Hepatocyte (in vitro differentiated cells): Measurements from ENCODE around the gene GMDS. TPM values are rescaled to one million over a fixed set of nuclear protein-coding genes. Genes with fewer than 3 reads are reported as not detected.

ENCODE experiments used
- DNase-seq: peaks from one replicate; pipeline ENCODE4 v3.0.0-alpha.2; 2016; ENCODE audit warnings: low spot score
- H2AFZ ChIP-seq: fragments of 200-600 bp; sonication (generic); 2 replicates; pipeline ENCODE4 v1.6.0; 2016; ENCODE audit warnings: antibody characterized with exemption, mild to moderate bottlenecking
- H3K27ac ChIP-seq: fragments of 200-600 bp; sonication (generic); 2 replicates; pipeline ENCODE4 v1.5.1; 2016; ENCODE audit warnings: mild to moderate bottlenecking
- H3K27me3 ChIP-seq: fragments of 200-600 bp; sonication (generic); 2 replicates; pipeline ENCODE4 v1.6.1; 2016
- H3K36me3 ChIP-seq: fragments of 200-600 bp; sonication (generic); replicated peaks from 2 replicates; pipeline ENCODE4 v1.5.1; 2016; ENCODE audit warnings: low read depth; ENCODE audit not compliant: insufficient read depth
- H3K4me1 ChIP-seq: fragments of 200-600 bp; sonication (generic); 2 replicates; pipeline ENCODE4 v1.5.1; 2016; ENCODE audit warnings: mild to moderate bottlenecking, moderate library complexity; ENCODE audit not compliant: insufficient read depth
- H3K4me2 ChIP-seq: fragments of 200-600 bp; sonication (generic); 2 replicates; pipeline ENCODE4 v1.6.0; 2016
- H3K4me3 ChIP-seq: fragments of 200-600 bp; sonication (generic); 2 replicates; pipeline ENCODE4 v1.5.1; 2016; ENCODE audit warnings: mild to moderate bottlenecking
- H3K79me2 ChIP-seq: fragments of 200-600 bp; sonication (generic); 2 replicates; pipeline ENCODE4 v1.6.0; 2017; ENCODE audit warnings: mild to moderate bottlenecking
- H3K9me2 ChIP-seq: fragments of 200-600 bp; sonication (generic); replicated peaks from 2 replicates; pipeline ENCODE4 v1.6.0; 2017; ENCODE audit warnings: mild to moderate bottlenecking; ENCODE audit not compliant: insufficient read depth
- H3K9me3 ChIP-seq: fragments of 200-600 bp; sonication (generic); 2 replicates; pipeline ENCODE4 v1.5.1; 2016; ENCODE audit warnings: low read depth, mild to moderate bottlenecking
- H4K20me1 ChIP-seq: fragments of 200-600 bp; sonication (generic); 2 replicates; pipeline ENCODE4 v1.6.0; 2016; ENCODE audit warnings: mild to moderate bottlenecking; ENCODE audit not compliant: insufficient read depth, poor library complexity, severe bottlenecking
- CTCF ChIP-seq: fragments of 200-600 bp; sonication (generic); IDR thresholded peaks from 2 replicates; pipeline ENCODE4 v1.5.1; 2016; ENCODE audit warnings: antibody characterized with exemption, mild to moderate bottlenecking; ENCODE audit not compliant: poor library complexity
- EZH2 ChIP-seq: fragments of 200-600 bp; sonication (generic); IDR thresholded peaks from 2 replicates; pipeline ENCODE4 v1.6.1; 2016; ENCODE audit warnings: antibody characterized with exemption, mild to moderate bottlenecking, borderline replicate concordance
- EZH2phosphoT487 ChIP-seq: fragments of 200-600 bp; sonication (generic); IDR thresholded peaks from one replicate; pipeline ENCODE4 v1.6.1; 2018; ENCODE audit warnings: antibody characterized with exemption, mild to moderate bottlenecking, low read depth, moderate library complexity; ENCODE audit not compliant: unreplicated experiment, severe bottlenecking
- WGBS: methylation state at CpG from one replicate; pipeline ENCODE4 v1.1.6; 2016; ENCODE audit warnings: low lambda C conversion rate; ENCODE audit errors: missing lambda C conversion rate; 5-methylcytosine and 5-hydroxymethylcytosine counted together
- polyA plus RNA-seq: library from polyadenylated mRNA; unstranded; fragments of >200 nt; fragmentation: Nextera tagmentation; extraction: Ambion mirVana; gene quantifications from 2 replicates; pipeline ENCODE4 v1.2.1, GENCODE V29; 2016
- total RNA-seq: library from RNA; depleted of rRNA; stranded (reverse); fragments of >200 nt; gene quantifications from 2 replicates; pipeline ENCODE4 v1.2.3, GENCODE V29; 2014

The GMDS gene
- total and polyA plus RNA-seq, 2 experiments from 2014 or later: 20.7 to 32.6 TPM

- peaks cover 17% of the 10 kb centered on the region for H3K27me3 ChIP-seq
- no peak overlapping the region for H3K4me2 ChIP-seq
- DNase-seq: no peak
Observed at GRCh38 chr6:1594445-1595200, 650.8 kb downstream of the GMDS start.

DNA sequence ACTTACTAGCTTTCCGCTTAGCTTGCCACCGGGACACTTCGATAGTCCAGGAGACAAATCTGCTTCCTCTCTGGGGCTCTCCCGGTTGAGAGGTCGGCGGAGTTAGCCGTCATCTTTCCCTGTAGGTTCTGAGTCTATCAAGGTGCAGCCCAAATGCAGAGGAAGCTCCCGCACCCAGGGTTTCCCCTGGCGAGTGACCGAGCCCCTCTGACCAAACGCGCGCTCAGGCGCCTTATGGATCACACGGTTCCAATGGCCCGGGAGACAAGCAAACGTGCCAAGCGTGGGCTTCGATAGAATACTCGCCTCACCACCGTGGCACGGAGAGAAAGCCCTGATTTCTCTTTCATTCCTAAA lies 651.5 kb downstream of the GMDS start:
- Histone ChIP-seq H3K9me3 (no peaks in the 10 kb centered on the region), H3K27me3 (peaks cover 12% of the 10 kb centered on the region), H3K9me2 (no peaks in the 10 kb centered on the region), H3K27ac (no peak overlapping the region), H2AFZ (no peak overlapping the region), H4K20me1 (no peaks in the 10 kb centered on the region), H3K79me2 (no peaks in the 10 kb centered on the region), H3K4me3 (no peak overlapping the region), H3K36me3 (no peaks in the 10 kb centered on the region), H3K4me2 (no peak overlapping the region), H3K4me1 (no peaks in the 10 kb centered on the region)
- 90% methylated on average over 22 of the region's 22 CpGs for WGBS
- TF ChIP-seq CTCF: no peak
- no peak for TF ChIP-seq EZH2
- TF ChIP-seq EZH2phosphoT487: no peak
- no peak for DNase-seq

More at GRCh38 chr6:1594445-1595200, 650.8 kb downstream of the GMDS start:
- H3K4me3 ChIP-seq: no peak overlapping the region
- H3K27ac ChIP-seq: no peak overlapping the region
- no peaks in the 10 kb centered on the region for H3K9me3 ChIP-seq
- no peaks in the 10 kb centered on the region for H4K20me1 ChIP-seq
- no peak overlapping the region for H2AFZ ChIP-seq
- WGBS: 89% methylated on average over 32 of the region's 33 CpGs
- TF ChIP-seq EZH2phosphoT487 (no peak), EZH2 (no peak), CTCF (no peak)
- H3K36me3 ChIP-seq: no peaks in the 10 kb centered on the region
- no peaks in the 10 kb centered on the region for H3K4me1 ChIP-seq
- H3K9me2 ChIP-seq: no peaks in the 10 kb centered on the region
- no peaks in the 10 kb centered on the region for H3K79me2 ChIP-seq

- no peak for DNase-seq
Observed at GRCh38 chr6:1593286-1593957, 652.0 kb downstream of the GMDS start.

More at GRCh38 chr6:1593286-1593957, 652.0 kb downstream of the GMDS start:
- Histone ChIP-seq H3K4me2 (no peak overlapping the region), H3K36me3 (no peaks in the 10 kb centered on the region), H3K79me2 (no peaks in the 10 kb centered on the region), H2AFZ (no peak overlapping the region), H4K20me1 (no peaks in the 10 kb centered on the region), H3K27me3 (peaks cover 12% of the 10 kb centered on the region), H3K27ac (no peak overlapping the region), H3K9me2 (no peaks in the 10 kb centered on the region), H3K9me3 (no peaks in the 10 kb centered on the region), H3K4me3 (no peak overlapping the region), H3K4me1 (no peaks in the 10 kb centered on the region)
- no peak for TF ChIP-seq EZH2
- TF ChIP-seq CTCF: no peak
- no peak for TF ChIP-seq EZH2phosphoT487
- 86% methylated on average over 20 of the region's 20 CpGs for WGBS
